ENCODE results near the gene RREB1.

GRCh38 chr6:7251646-7252260, 144.0 kb downstream of the RREB1 start:
- TF ChIP-seq CTCF (IDR thresholded peaks at IDR 0.05) (no peak), SIN3A (IDR thresholded peaks at IDR 0.05; ENCODE audit: borderline replicate concordance, insufficient read depth, low read depth, low read length) (no peak), POLR2AphosphoS5 (IDR thresholded peaks at IDR 0.05; ENCODE audit: low read depth, low read length) (no peak), REST (IDR thresholded peaks at IDR 0.05; ENCODE audit: insufficient read depth in 1 of 2, low read depth in 2 of 2, low read length in 1 of 2) (no peak), TCF7L2 (IDR thresholded peaks at IDR 0.05; ENCODE audit: low read depth, low read length) (no peak)
